GM18873 (cell line): ENCODE data around the gene PBX1.

ENCODE experiments used
- ATAC-seq: cut with Tn5 transposase; IDR thresholded peaks from one replicate; pipeline ENCODE4 v1.9.1; 2021; ENCODE audit warnings: mild to moderate bottlenecking, moderate library complexity, moderate number of reproducible peaks; ENCODE audit not compliant: unreplicated experiment, low FRiP score

PBX1 gene

GRCh38 chr1:164712131-164713036 is 153.4 kb downstream of the PBX1 start:
- ATAC-seq = no peak

GRCh38 chr1:164713456-164714207 is 154.6 kb downstream of the PBX1 start:
- ATAC-seq = no peak

- peak; percentile 73 for ATAC-seq
Observed at GRCh38 chr1:164716992-164717703, 158.2 kb downstream of the PBX1 start.

GRCh38 chr1:164718821-164719220 is 159.8 kb downstream of the PBX1 start:
- ATAC-seq = no peak

GRCh38 chr1:164719676-164720439 is 160.9 kb downstream of the PBX1 start:
- no peak for ATAC-seq

- no peak for ATAC-seq
Observed at GRCh38 chr1:164720440-164721227, 161.7 kb downstream of the PBX1 start.

GRCh38 chr1:164721228-164721496 is 162.2 kb downstream of the PBX1 start:
- no peak for ATAC-seq

GRCh38 chr1:164723296-164723798 is 164.4 kb downstream of the PBX1 start:
- ATAC-seq = no peak

- ATAC-seq = no peak
Observed at GRCh38 chr1:164725401-164725800, 166.4 kb downstream of the PBX1 start.

- no peak for ATAC-seq
Observed at GRCh38 chr1:164726235-164726634, 167.3 kb downstream of the PBX1 start.

GRCh38 chr1:164728719-164729118 is 169.7 kb downstream of the PBX1 start:
- no peak for ATAC-seq

- ATAC-seq = no peak
Observed at GRCh38 chr1:164731161-164731876, 172.3 kb downstream of the PBX1 start.

- no peak for ATAC-seq
Observed at GRCh38 chr1:164733070-164733469, 174.1 kb downstream of the PBX1 start.

- no peak for ATAC-seq
Observed at GRCh38 chr1:164733734-164734133, 174.8 kb downstream of the PBX1 start.

- no peak for ATAC-seq
Observed at GRCh38 chr1:164735315-164736052, 176.5 kb downstream of the PBX1 start.

- ATAC-seq = no peak
Observed at GRCh38 chr1:164736137-164736536, 177.2 kb downstream of the PBX1 start.

- ATAC-seq = no peak
Observed at GRCh38 chr1:164739189-164739588, 180.2 kb downstream of the PBX1 start.

GRCh38 chr1:164740000-164740526 is 181.1 kb downstream of the PBX1 start:
- ATAC-seq = no peak
